IMR-90 (cell line): ENCODE results near the gene RPL15. TPM values are rescaled to one million over a fixed set of nuclear protein-coding genes. Genes with fewer than 3 reads are reported as not detected.

Source experiments
- ATAC-seq: fragments of 200-7000 bp; cut with Tn5 transposase; 2 replicates; pipeline ENCODE4 v1.9.1; 2020; ENCODE audit warnings: low read depth, mild to moderate bottlenecking, moderate library complexity
- BruUV-seq: library from RNA; stranded (reverse); fragments of 400-500 nt; replicated peaks from 2 replicates; lab custom pipeline; 2021; lab: Mats Ljungman, UMichigan
- CTCF ChIA-PET: fragments of 300-600 bp; formaldehyde crosslinking; extraction: SDS; loops from one replicate; lab custom pipeline; 2021; ENCODE audit warnings: antibody characterized with exemption; lab: Yijun Ruan, JAX
- POLR2A ChIA-PET: fragments of 300-600 bp; sonication (Branson Sonifier 250); formaldehyde crosslinking; loops from one replicate; lab custom pipeline; 2022; ENCODE audit warnings: antibody characterized with exemption; ENCODE audit not compliant: unreplicated experiment; lab: Charles Lee
- DNase-seq: peaks from one replicate; pipeline ENCODE4 v3.0.0; 2013
- H2AFZ ChIP-seq: replicated peaks from 2 replicates; pipeline ENCODE3; 2013; ENCODE audit warnings: low read length, mild to moderate bottlenecking; ENCODE audit not compliant: poor library complexity
- H2AK5ac ChIP-seq: 2 replicates; pipeline ENCODE4 v1.6.1; 2013; ENCODE audit warnings: low read depth, low read length, inconsistent platforms
- H2AK9ac ChIP-seq: replicated peaks from 2 replicates; pipeline ENCODE3; 2013; ENCODE audit warnings: mild to moderate bottlenecking, low read depth, low read length, moderate library complexity; ENCODE audit not compliant: poor library complexity
- H2BK120ac ChIP-seq: 2 replicates; pipeline ENCODE4 v1.6.1; 2013; ENCODE audit warnings: low read depth, low read length, inconsistent platforms
- H2BK15ac ChIP-seq: 3 replicates; pipeline ENCODE4 v1.6.1; 2013; ENCODE audit warnings: low read depth, low read length, inconsistent platforms
- H2BK20ac ChIP-seq: 2 replicates; pipeline ENCODE4 v1.6.1; 2013; ENCODE audit warnings: low read depth, mild to moderate bottlenecking, inconsistent platforms, low read length, moderate library complexity
- H2BK5ac ChIP-seq: 2 replicates; pipeline ENCODE4 v1.6.1; 2013; ENCODE audit warnings: mild to moderate bottlenecking, low read depth, low read length, inconsistent platforms; ENCODE audit not compliant: poor library complexity, severe bottlenecking
- H3K14ac ChIP-seq: replicated peaks from 2 replicates; pipeline ENCODE4 v1.6.1; 2013; ENCODE audit warnings: low read depth, low read length, inconsistent platforms
- H3K18ac ChIP-seq: 2 replicates; pipeline ENCODE4 v1.6.1; 2013; ENCODE audit warnings: low read depth, low read length, control low read depth
- H3K23ac ChIP-seq: 2 replicates; pipeline ENCODE4 v1.6.1; 2013; ENCODE audit warnings: low read depth, low read length, inconsistent platforms
- H3K27ac ChIP-seq: 2 replicates; pipeline ENCODE4 v1.5.1; 2013; ENCODE audit warnings: mild to moderate bottlenecking, control low read depth, low read length; ENCODE audit not compliant: insufficient read depth
- H3K27me3 ChIP-seq: 2 replicates; pipeline ENCODE4 v1.6.1; 2013; ENCODE audit warnings: low read length; ENCODE audit not compliant: control insufficient read depth, insufficient read depth
- H3K36me3 ChIP-seq: 2 replicates; pipeline ENCODE4 v1.6.1; 2013; ENCODE audit warnings: low read length, mixed read lengths; ENCODE audit not compliant: control insufficient read depth, insufficient read depth
- H3K4ac ChIP-seq: 2 replicates; pipeline ENCODE4 v1.6.1; 2013; ENCODE audit warnings: low read depth, low read length, inconsistent platforms
- H3K4me1 ChIP-seq: 2 replicates; pipeline ENCODE4 v1.6.1; 2013; ENCODE audit warnings: low read length, mixed read lengths; ENCODE audit not compliant: control insufficient read depth, insufficient read depth
- H3K4me2 ChIP-seq: 2 replicates; pipeline ENCODE4 v1.6.1; 2013; ENCODE audit warnings: low read depth, mild to moderate bottlenecking, control low read depth, low read length, moderate library complexity
- H3K4me3 ChIP-seq: 2 replicates; pipeline ENCODE4 v1.5.1; 2013; ENCODE audit warnings: low read depth, mild to moderate bottlenecking, control low read depth, low read length, moderate library complexity; ENCODE audit not compliant: insufficient read depth
- H3K56ac ChIP-seq: 2 replicates; pipeline ENCODE4 v1.6.1; 2013; ENCODE audit warnings: low read length, inconsistent platforms; ENCODE audit not compliant: insufficient read depth; ENCODE audit errors: extremely low read depth
- H3K79me1 ChIP-seq, 2 experiments: 2 replicates each; pipeline ENCODE4 v1.6.1; 2013; ENCODE audit warnings: low read length in 2 of 2, inconsistent platforms in 1 of 2, low read depth in 1 of 2
- H3K9ac ChIP-seq: 2 replicates; pipeline ENCODE4 v1.6.1; 2013; ENCODE audit warnings: low read depth, low read length, control low read depth
- H3K9me1 ChIP-seq: 2 replicates; pipeline ENCODE4 v1.6.1; 2013; ENCODE audit warnings: low read length, inconsistent platforms; ENCODE audit not compliant: insufficient read depth
- H3K9me3 ChIP-seq: 2 replicates; pipeline ENCODE4 v1.6.1; 2013; ENCODE audit warnings: low read length; ENCODE audit not compliant: control insufficient read depth, insufficient read depth
- H4K20me1 ChIP-seq: 2 replicates; pipeline ENCODE4 v1.6.1; 2013; ENCODE audit warnings: low read length, inconsistent platforms; ENCODE audit not compliant: insufficient read depth
- H4K5ac ChIP-seq: 2 replicates; pipeline ENCODE4 v1.6.1; 2013; ENCODE audit warnings: mild to moderate bottlenecking, low read depth, low read length, control low read depth
- H4K8ac ChIP-seq, 2 experiments: 2 replicates each; pipeline ENCODE4 v1.6.1; 2013; ENCODE audit warnings: low read depth in 2 of 2, low read length in 2 of 2, control low read depth in 1 of 2, inconsistent platforms in 1 of 2
- H4K91ac ChIP-seq: 2 replicates; pipeline ENCODE4 v1.6.1; 2013; ENCODE audit warnings: low read depth, low read length, inconsistent platforms; ENCODE audit not compliant: insufficient read depth
- RCOR1 ChIP-seq: IDR thresholded peaks from 2 replicates; pipeline ENCODE4 v1.6.1; 2012; ENCODE audit warnings: mild to moderate bottlenecking, low read length, improper control_type of control experiment; ENCODE audit not compliant: insufficient replicate concordance
- WGBS, 2 experiments: methylation state at CpG; one replicate each; pipeline versions ENCODE4 v1.1.5 to v1.1.7; 2013; ENCODE audit warnings: missing lambda C conversion rate in 2 of 2; ENCODE audit not compliant: insufficient read length in 1 of 2; ENCODE audit errors: extremely low coverage in 2 of 2; 5-methylcytosine and 5-hydroxymethylcytosine counted together
- dilution Hi-C: fragments of 300-500 bp; cut with HindIII; formaldehyde crosslinking; loops from one replicate; pipeline ENCODE4 v1.14.3; 2018; ENCODE audit warnings: low sequenced_read_pairs; ENCODE audit not compliant: unreplicated experiment
- in situ Hi-C: fragments of 300-500 bp; cut with MboI; formaldehyde crosslinking; loops from 3 replicates; pipeline ENCODE4 v1.14.3; 2019; ENCODE audit warnings: low sequenced_read_pairs, inconsistent platforms, mixed read lengths
- intact Hi-C: fragments of 100-400 bp; cut with micrococcal nuclease; formaldehyde crosslinking; loops from 2 replicates; pipeline ENCODE4 v1.10.0; 2022
- polyA plus RNA-seq, 3 experiments: library from polyadenylated mRNA; depleted of rRNA; stranded (reverse); fragments of >200 nt; gene quantifications; 2 replicates each; pipeline ENCODE4 v1.2.3, GENCODE V29; 2012; ENCODE audit warnings: low replicate concordance in 1 of 3
- total RNA-seq: library from RNA; depleted of rRNA; stranded (reverse); fragments of >200 nt; gene quantifications from 2 replicates; pipeline ENCODE4 v1.2.3, GENCODE V29; 2012

RPL15 gene
- total and polyA plus RNA-seq, 2 of the 4 experiments (the other 2 are of a cell fraction): 1,419 to 4,701 TPM

- DNase-seq (no peak), ATAC-seq (no peak)
- H2AK5ac ChIP-seq: no peak overlapping the region
- H3K23ac ChIP-seq: no peak overlapping the region
- H4K8ac ChIP-seq: no peak overlapping the region
- H3K9ac ChIP-seq: no peak overlapping the region
- H4K20me1 ChIP-seq: 0 out of 2 replicates have a peak, but pooled peaks cover 2% of the 10 kb centered on the region
- dilution Hi-C loops: no loop called here
- H3K4me1 ChIP-seq: no peaks in the 10 kb centered on the region
- H3K18ac ChIP-seq: no peak overlapping the region
- ChIA-PET POLR2A (no interaction called here), CTCF (interaction anchor here (0.5 to 0.7 kb wide), 2 partner anchors 117 to 1690 kb away, joined by 3 to 5 read pairs; no protein-coding TSS in a partner anchor)
- H2BK15ac ChIP-seq: no peak overlapping the region
- H2BK20ac ChIP-seq: no peak overlapping the region
- no peak overlapping the region for H3K4ac ChIP-seq
- no peak overlapping the region for H3K4me2 ChIP-seq
- peaks cover 15 to 16% of the 10 kb centered on the region in 2 experiments for H3K79me1 ChIP-seq
- no peak overlapping the region for H2BK120ac ChIP-seq
- H3K27ac ChIP-seq: no peak overlapping the region
- in situ Hi-C loops: loop anchor here (25.0 kb wide), 2 partner anchors 343 to 793 kb away; no protein-coding TSS in a partner anchor
- no peak overlapping the region for H4K5ac ChIP-seq
- 97% methylated on average over 5 of the region's 8 CpGs; no CpG with 5 or more reads in 1 of the 2 experiments for WGBS, 2 experiments
- no peak overlapping the region for H4K91ac ChIP-seq
- peaks cover 2% of the 10 kb centered on the region; the same call in 1 of the 2 replicates for H3K9me3 ChIP-seq
- peaks cover 15% of the 10 kb centered on the region for H3K36me3 ChIP-seq
- no peak overlapping the region for H2AK9ac ChIP-seq
- no peak overlapping the region for H2BK5ac ChIP-seq
- no peak overlapping the region for H3K56ac ChIP-seq
- H3K9me1 ChIP-seq: peaks cover 5% of the 10 kb centered on the region; the same call in 1 of the 2 replicates
- H3K4me3 ChIP-seq: no peak overlapping the region
- H3K14ac ChIP-seq: no peak overlapping the region
- BruUV-seq: no TSS peak
- no peak overlapping the region for H2AFZ ChIP-seq
- no peaks in the 10 kb centered on the region for H3K27me3 ChIP-seq
- TF ChIP-seq RCOR1: no peak
- intact Hi-C loops: no loop called here
Measured at GRCh38 chr3:23894254-23895061, 22.5 kb upstream of the RPL15 start.
